Hematopoietic multipotent progenitor cell treated with erythropoietin and hydrocortisone succinate and interleukin-3 and kit ligand, for 17 days (in vitro differentiated cells): ENCODE measurements around the gene ADGRL3.
"Not testable (repeated sequence)": the region's sequence is repeated elsewhere in the genome, so short reads cannot be mapped to it uniquely, and the experiment has no call there.

Experiments used
- DNase-seq: peaks from one replicate; pipeline ENCODE4 v3.0.0-alpha.2; 2015; ENCODE audit warnings: low spot score

Gene ADGRL3

GRCh38 chr4:61756937-61757336 lies 556.8 kb downstream of the ADGRL3 start:
- not testable (repeated sequence) for DNase-seq

- not testable (repeated sequence) for DNase-seq
Observed at GRCh38 chr4:61757983-61758382, 557.9 kb downstream of the ADGRL3 start.

GRCh38 chr4:61758596-61758995 lies 558.5 kb downstream of the ADGRL3 start:
- DNase-seq, result not testable (repeated sequence)

GRCh38 chr4:61759245-61759644 lies 559.1 kb downstream of the ADGRL3 start:
- not testable (repeated sequence) for DNase-seq

- not testable (repeated sequence) for DNase-seq
Observed at GRCh38 chr4:61759885-61760284, 559.8 kb downstream of the ADGRL3 start.

GRCh38 chr4:61760820-61761219 lies 560.7 kb downstream of the ADGRL3 start:
- DNase-seq, result no peak

GRCh38 chr4:61762722-61763627 lies 562.8 kb downstream of the ADGRL3 start:
- no peak for DNase-seq

- DNase-seq, result no peak
Observed at GRCh38 chr4:61763682-61764081, 563.6 kb downstream of the ADGRL3 start.

- DNase-seq, result not testable (repeated sequence)
Observed at GRCh38 chr4:61764090-61764489, 564.0 kb downstream of the ADGRL3 start.

GRCh38 chr4:61769444-61770167 lies 569.5 kb downstream of the ADGRL3 start:
- DNase-seq, result not testable (repeated sequence)

- DNase-seq, result no peak
Observed at GRCh38 chr4:61770456-61770855, 570.3 kb downstream of the ADGRL3 start.

GRCh38 chr4:61771056-61771455 lies 570.9 kb downstream of the ADGRL3 start:
- DNase-seq, result no peak

- DNase-seq, result no peak
Observed at GRCh38 chr4:61772126-61772525, 572.0 kb downstream of the ADGRL3 start.

- DNase-seq, result no peak
Observed at GRCh38 chr4:61773655-61774245, 573.6 kb downstream of the ADGRL3 start.

- DNase-seq, result no peak
Observed at GRCh38 chr4:61782133-61782532, 582.0 kb downstream of the ADGRL3 start.

GRCh38 chr4:61783050-61783449 lies 582.9 kb downstream of the ADGRL3 start:
- DNase-seq, result no peak

GRCh38 chr4:61785761-61786160 lies 585.6 kb downstream of the ADGRL3 start:
- DNase-seq, result no peak

- no peak for DNase-seq
Observed at GRCh38 chr4:61786211-61786610, 586.1 kb downstream of the ADGRL3 start.

- DNase-seq, result no peak
Observed at GRCh38 chr4:61795998-61796397, 595.9 kb downstream of the ADGRL3 start.

GRCh38 chr4:61799794-61800193 lies 599.7 kb downstream of the ADGRL3 start:
- DNase-seq, result no peak

GRCh38 chr4:61805227-61805626 lies 605.1 kb downstream of the ADGRL3 start:
- no peak for DNase-seq

- DNase-seq, result no peak
Observed at GRCh38 chr4:61805979-61806378, 605.9 kb downstream of the ADGRL3 start.

- DNase-seq, result no peak
Observed at GRCh38 chr4:61812171-61812570, 612.0 kb downstream of the ADGRL3 start.
